Tibial nerve (tissue), 4 donors: ENCODE results near the gene CMTR2. TPM values are rescaled to one million over a fixed set of nuclear protein-coding genes. Genes with fewer than 3 reads are reported as not detected.

Experiments
- DNase-seq, 2 donors: peaks; one replicate each; pipeline ENCODE4 v3.0.0-alpha.2; 2019; ENCODE audit warnings: low spot score in 2 of 2
- H3K27ac ChIP-seq, 4 donors: fragments of 200-600 bp; sonication (generic) in 3 of 4; one replicate each; pipeline ENCODE4 v1.5.1; 2017 to 2019; ENCODE audit warnings: mild to moderate bottlenecking in 1 of 4
- H3K27me3 ChIP-seq, 2 donors: fragments of 200-600 bp; sonication (generic) in 1 of 2; one replicate each; pipeline versions ENCODE4 v1.5.1 to v1.6.0; 2017 to 2019
- H3K36me3 ChIP-seq, 3 donors: fragments of 200-600 bp; sonication (generic); one replicate each; pipeline ENCODE4 v1.5.1; 2018 to 2019
- H3K4me1 ChIP-seq, 4 donors: fragments of 200-600 bp; sonication (generic) in 3 of 4; one replicate each; pipeline ENCODE4 v1.5.1; 2017 to 2019
- H3K4me3 ChIP-seq, 4 donors: fragments of 200-600 bp; sonication (generic) in 3 of 4; one replicate each; pipeline ENCODE4 v1.5.1; 2017 to 2019; ENCODE audit warnings: mild to moderate bottlenecking in 1 of 4, moderate library complexity in 1 of 4
- H3K9me3 ChIP-seq, 4 donors: fragments of 200-600 bp; sonication (generic) in 3 of 4; one replicate each; pipeline ENCODE4 v1.5.1; 2017 to 2019
- CTCF ChIP-seq, 5 experiments: fragments of 200-600 bp in 3 of 5; fragments of 450-650 bp in 2 of 5; sonication (generic) in 3 of 5; IDR thresholded peaks; one replicate each; pipeline ENCODE4 v1.5.1; 2016 to 2019; ENCODE audit warnings: antibody characterized with exemption in 5 of 5, mild to moderate bottlenecking in 3 of 5, moderate library complexity in 2 of 5
- EP300 ChIP-seq, 2 donors: sonication (generic); formaldehyde crosslinking; IDR thresholded peaks; one replicate each; pipeline ENCODE4 v1.6.1; 2017; ENCODE audit warnings: antibody characterized with exemption in 2 of 2, mild to moderate bottlenecking in 1 of 2
- POLR2A ChIP-seq, 2 donors: fragments of 450-650 bp; IDR thresholded peaks; one replicate each; pipeline ENCODE4 v1.6.1; 2017; ENCODE audit warnings: antibody characterized with exemption in 2 of 2, mild to moderate bottlenecking in 2 of 2, moderate library complexity in 2 of 2
- WGBS, 2 donors: methylation state at CpG; one replicate each; pipeline ENCODE4 v1.1.5; 2018; 5-methylcytosine and 5-hydroxymethylcytosine counted together
- total RNA-seq, 4 donors: library from RNA; depleted of rRNA; stranded (reverse); fragments of >200 nt; gene quantifications; one replicate each; pipeline ENCODE4 v1.1.0, GENCODE V29; 2016

Gene CMTR2
- total RNA-seq, 4 donors from 2014 or later, result 17.1 to 31.4 (median 22.2) TPM

GRCh38 chr16:71254832-71255525, 34.2 kb downstream of the CMTR2 start:
- TF ChIP-seq EP300 (IDR thresholded peaks at IDR 0.05) (no peak), POLR2A (IDR thresholded peaks at IDR 0.05) (no peak), CTCF (IDR thresholded peaks at IDR 0.05) (no peak)
- Histone ChIP-seq H3K36me3 (no peaks in the 10 kb centered on the region), H3K9me3 (no peaks in the 10 kb centered on the region), H3K27me3 (no peaks in the 10 kb centered on the region), H3K27ac (no peak overlapping the region), H3K4me3 (no peak overlapping the region), H3K4me1 (peaks cover 0 to 7% (median 0%) of the 10 kb centered on the region in 4 donors)
- 49 to 53% methylated on average over 4 of the region's 4 CpGs for WGBS, 2 donors
- DNase-seq, result no peak

- Histone ChIP-seq H3K27ac (no peak overlapping the region), H3K4me3 (no peak overlapping the region), H3K9me3 (no peaks in the 10 kb centered on the region), H3K36me3 (no peaks in the 10 kb centered on the region), H3K27me3 (no peaks in the 10 kb centered on the region), H3K4me1 (peaks cover 0 to 5% (median 0%) of the 10 kb centered on the region in 4 donors)
- 86 to 95% methylated on average over 5 of the region's 5 CpGs for WGBS, 2 donors
- no peak for DNase-seq
- TF ChIP-seq EP300 (IDR thresholded peaks at IDR 0.05) (no peak), CTCF (IDR thresholded peaks at IDR 0.05) (no peak), POLR2A (IDR thresholded peaks at IDR 0.05) (no peak)
These were observed 38.6 kb downstream of the CMTR2 start for GRCh38 chr16:71250461-71251235.

GRCh38 chr16:71249399-71249798, 39.8 kb downstream of the CMTR2 start:
- Histone ChIP-seq H3K27me3 (no peaks in the 10 kb centered on the region), H3K4me3 (no peak overlapping the region), H3K36me3 (no peaks in the 10 kb centered on the region), H3K4me1 (no peaks in the 10 kb centered on the region), H3K9me3 (no peaks in the 10 kb centered on the region), H3K27ac (no peak overlapping the region)
- TF ChIP-seq POLR2A (IDR thresholded peaks at IDR 0.05) (no peak), EP300 (IDR thresholded peaks at IDR 0.05) (no peak), CTCF (IDR thresholded peaks at IDR 0.05) (no peak)
- WGBS, 2 donors, result 36 to 37% methylated on average over 1 of the region's 1 CpG
- no peak for DNase-seq

GRCh38 chr16:71247478-71247877, 41.7 kb downstream of the CMTR2 start:
- Histone ChIP-seq H3K9me3 (no peaks in the 10 kb centered on the region), H3K4me1 (no peaks in the 10 kb centered on the region), H3K27ac (no peak overlapping the region), H3K36me3 (no peaks in the 10 kb centered on the region), H3K4me3 (no peak overlapping the region), H3K27me3 (no peaks in the 10 kb centered on the region)
- DNase-seq, result no peak
- 89 to 92% methylated on average over 7 of the region's 7 CpGs for WGBS, 2 donors
- TF ChIP-seq POLR2A (IDR thresholded peaks at IDR 0.05) (no peak), EP300 (IDR thresholded peaks at IDR 0.05) (no peak), CTCF (IDR thresholded peaks at IDR 0.05) (no peak)

- Histone ChIP-seq H3K27ac (no peak overlapping the region), H3K4me1 (no peaks in the 10 kb centered on the region), H3K4me3 (no peak overlapping the region), H3K27me3 (no peaks in the 10 kb centered on the region), H3K36me3 (no peaks in the 10 kb centered on the region), H3K9me3 (no peaks in the 10 kb centered on the region)
- TF ChIP-seq EP300 (IDR thresholded peaks at IDR 0.05) (no peak), POLR2A (IDR thresholded peaks at IDR 0.05) (no peak), CTCF (IDR thresholded peaks at IDR 0.05) (no peak)
- DNase-seq, result no peak
These were observed 42.9 kb downstream of the CMTR2 start for GRCh38 chr16:71246309-71246708.
